SH-SY5Y (cell line): ENCODE measurements around the gene SARNP.

Experiments used
- GATA2 ChIP-seq: IDR thresholded peaks from 2 replicates; pipeline ENCODE4 v1.6.1; 2011; ENCODE audit warnings: mild to moderate bottlenecking, low read depth, low read length
- GATA3 ChIP-seq: IDR thresholded peaks from 2 replicates; pipeline ENCODE4 v1.6.1; 2011; ENCODE audit warnings: low read depth, mild to moderate bottlenecking, low read length, moderate library complexity

DNA sequence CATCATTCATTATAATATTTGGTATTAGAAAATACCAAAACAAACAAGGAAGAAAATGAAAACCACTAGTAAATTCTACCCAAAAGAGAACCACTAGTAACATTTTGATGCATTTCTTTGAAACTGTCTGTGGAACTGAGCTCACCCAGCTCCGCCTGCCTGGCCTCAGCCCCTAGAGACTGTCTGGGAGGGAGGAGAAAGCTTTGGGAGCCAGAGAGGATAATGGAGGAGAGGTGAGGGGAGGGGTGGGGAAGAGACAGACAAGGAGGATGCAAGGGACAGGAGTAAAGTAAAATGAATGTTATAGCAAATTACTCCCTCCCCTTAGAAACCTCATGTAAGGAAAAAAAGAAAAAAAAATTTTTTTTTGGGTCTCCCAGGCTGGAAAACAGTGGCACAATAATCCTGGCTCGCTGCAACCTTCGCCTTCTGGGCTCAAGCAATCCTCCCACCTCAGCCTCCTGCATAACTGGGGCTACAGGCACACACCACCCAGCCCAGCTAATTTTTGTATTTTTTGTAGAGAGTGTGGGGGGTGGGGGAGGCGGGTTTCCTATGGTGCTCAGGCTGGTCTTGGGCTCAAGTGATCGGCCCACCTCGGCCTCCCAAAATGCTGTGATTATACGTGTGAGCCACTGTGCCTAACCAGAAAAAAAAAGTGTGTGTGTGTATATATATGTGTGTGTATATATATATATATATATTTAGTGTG, 28.4 kb upstream of the SARNP start:
- TF ChIP-seq GATA3 (no peak), GATA2 (no peak)
